ENCODE results near the gene APP.
"Not testable (repeated sequence)": the region's sequence is repeated elsewhere in the genome, so short reads cannot be mapped to it uniquely, and the experiment has no call there.

Gene APP

GRCh38 chr21:26097475-26097874, 73.1 kb downstream of the APP start:
- DNase-seq (ENCODE audit: low read depth), result no peak

- no peak for DNase-seq (ENCODE audit: low read depth)
Measured at GRCh38 chr21:26096494-26097371, 73.8 kb downstream of the APP start.

- DNase-seq (ENCODE audit: low read depth), result no peak
Measured at GRCh38 chr21:26095131-26095530, 75.4 kb downstream of the APP start.

GRCh38 chr21:26093122-26093521, 77.4 kb downstream of the APP start:
- no peak for DNase-seq (ENCODE audit: low read depth)

- DNase-seq (ENCODE audit: low read depth), result no peak
Measured at GRCh38 chr21:26091480-26092018, 79.0 kb downstream of the APP start.

- no peak for DNase-seq (ENCODE audit: low read depth)
Measured at GRCh38 chr21:26089730-26090129, 80.8 kb downstream of the APP start.

GRCh38 chr21:26087223-26087918, 83.2 kb downstream of the APP start:
- DNase-seq (ENCODE audit: low read depth), result no peak

- no peak for DNase-seq (ENCODE audit: low read depth)
Measured at GRCh38 chr21:26085882-26086281, 84.7 kb downstream of the APP start.

GRCh38 chr21:26085127-26085526, 85.4 kb downstream of the APP start:
- DNase-seq (ENCODE audit: low read depth), result no peak

- DNase-seq (ENCODE audit: low read depth), result no peak
Measured at GRCh38 chr21:26082549-26082948, 88.0 kb downstream of the APP start.

GRCh38 chr21:26081175-26081760, 89.3 kb downstream of the APP start:
- not testable (repeated sequence) for DNase-seq (ENCODE audit: low read depth)

GRCh38 chr21:26080211-26080610, 90.4 kb downstream of the APP start:
- no peak for DNase-seq (ENCODE audit: low read depth)

GRCh38 chr21:26079366-26079765, 91.2 kb downstream of the APP start:
- DNase-seq (ENCODE audit: low read depth), result peak; percentile 35

GRCh38 chr21:26077521-26077920, 93.0 kb downstream of the APP start:
- DNase-seq (ENCODE audit: low read depth), result no peak

GRCh38 chr21:26072666-26073615, 97.6 kb downstream of the APP start:
- peak; percentile 28 for DNase-seq (ENCODE audit: low read depth)

GRCh38 chr21:26070822-26071425, 99.6 kb downstream of the APP start:
- peak; percentile 82 for DNase-seq (ENCODE audit: low read depth)

- no peak for DNase-seq (ENCODE audit: low read depth)
Measured at GRCh38 chr21:26070121-26070520, 100.4 kb downstream of the APP start.

- DNase-seq (ENCODE audit: low read depth), result no peak
Measured at GRCh38 chr21:26068776-26069175, 101.8 kb downstream of the APP start.

- no peak for DNase-seq (ENCODE audit: low read depth)
Measured at GRCh38 chr21:26067836-26068594, 102.6 kb downstream of the APP start.

- no peak for DNase-seq (ENCODE audit: low read depth)
Measured at GRCh38 chr21:26064506-26064905, 106.1 kb downstream of the APP start.

Measured in HS-5 (cell line).